ENCODE results near the gene USP17L15. TPM values are rescaled to one million over a fixed set of nuclear protein-coding genes. Genes with fewer than 3 reads are reported as not detected.
"Not testable (repeated sequence)": the region's sequence is repeated elsewhere in the genome, so short reads cannot be mapped to it uniquely, and the experiment has no call there.

Gene USP17L15
- not detected in 2 replicates for total RNA-seq (2014; rRNA removed; shearing (Covaris generic))

DNA sequence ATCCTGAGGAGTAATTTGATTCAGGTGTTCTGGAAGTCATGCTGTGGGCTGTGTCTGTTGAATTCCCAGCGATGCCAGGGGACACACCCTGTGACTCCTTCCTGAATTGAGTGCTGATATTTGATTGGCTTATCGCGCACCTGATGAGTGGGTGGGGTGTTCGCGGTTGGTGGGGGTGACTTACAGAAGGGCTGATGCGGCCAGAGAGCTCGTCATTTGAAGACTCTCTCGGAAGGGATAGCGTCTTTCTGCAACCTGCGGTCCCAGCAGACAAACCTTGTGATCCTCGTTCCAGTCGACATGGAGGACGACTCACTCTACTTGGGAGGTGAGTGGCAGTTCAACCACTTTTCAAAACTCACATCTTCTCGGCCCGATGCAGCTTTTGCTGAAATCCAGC lies at the start of gene USP17L15:
USP17L15 (plus strand) TSS at position 301 of the 400 bp plus-strand sequence; CDS start at position 301, 0 bp downstream.
- not testable (repeated sequence) for H3K27ac ChIP-seq; DNase-seq; H3K27me3 ChIP-seq; H3K9me3 ChIP-seq (replicated peaks); H3K36me3 ChIP-seq; H3K4me3 ChIP-seq; H3K4me1 ChIP-seq

DNA sequence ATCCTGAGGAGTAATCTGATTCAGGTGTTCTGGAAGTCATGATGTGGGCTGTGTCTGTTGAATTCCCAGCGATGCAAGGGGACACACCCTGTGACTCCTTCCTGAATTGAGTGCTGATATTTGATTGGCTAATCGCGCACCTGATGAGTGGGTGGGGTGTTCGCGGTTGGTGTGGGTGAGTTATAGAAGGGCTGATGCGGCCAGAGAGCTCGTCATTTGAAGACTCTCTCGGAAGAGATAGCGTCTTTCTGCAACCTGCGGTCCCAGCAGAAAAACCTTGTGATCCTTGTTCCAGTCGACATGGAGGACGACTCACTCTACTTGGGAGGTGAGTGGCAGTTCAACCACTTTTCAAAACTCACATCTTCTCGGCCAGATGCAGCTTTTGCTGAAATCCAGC lies 23.8 kb upstream of the USP17L15 start, which contains the start of gene USP17L10:
USP17L10 (plus strand) TSS at position 301 of the 400 bp plus-strand sequence; CDS start at position 301, 0 bp downstream.
- not testable (repeated sequence) for DNase-seq; H3K4me3 ChIP-seq; H3K27me3 ChIP-seq; H3K36me3 ChIP-seq; H3K27ac ChIP-seq; H3K9me3 ChIP-seq (replicated peaks); H3K4me1 ChIP-seq

GRCh38 chr4:9214701-9215100 lies 19.5 kb upstream of the USP17L15 start:
- not testable (repeated sequence) for H3K4me3 ChIP-seq; H3K4me1 ChIP-seq; DNase-seq; H3K27ac ChIP-seq; H3K27me3 ChIP-seq; H3K36me3 ChIP-seq; H3K9me3 ChIP-seq (replicated peaks)

DNA sequence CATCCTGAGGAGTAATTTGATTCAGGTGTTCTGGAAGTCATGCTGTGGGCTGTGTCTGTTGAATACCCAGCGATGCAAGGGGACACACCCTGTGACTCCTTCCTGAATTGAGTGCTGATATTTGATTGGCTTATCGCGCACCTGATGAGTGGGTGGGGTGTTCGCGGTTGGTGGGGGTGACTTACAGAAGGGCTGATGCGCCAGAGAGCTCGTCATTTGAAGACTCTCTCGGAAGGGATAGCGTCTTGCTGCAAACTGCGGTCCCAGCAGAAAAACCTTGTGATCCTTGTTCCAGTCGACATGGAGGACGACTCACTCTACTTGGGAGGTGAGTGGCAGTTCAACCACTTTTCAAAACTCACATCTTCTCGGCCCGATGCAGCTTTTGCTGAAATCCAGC lies 19.1 kb upstream of the USP17L15 start, which contains the start of gene USP17L11:
USP17L11 (plus strand) TSS at position 301 of the 400 bp plus-strand sequence; CDS start at position 301, 0 bp downstream.
- not testable (repeated sequence) for H3K27me3 ChIP-seq; H3K9me3 ChIP-seq (replicated peaks); DNase-seq; H3K27ac ChIP-seq; H3K4me3 ChIP-seq; H3K36me3 ChIP-seq; H3K4me1 ChIP-seq

DNA sequence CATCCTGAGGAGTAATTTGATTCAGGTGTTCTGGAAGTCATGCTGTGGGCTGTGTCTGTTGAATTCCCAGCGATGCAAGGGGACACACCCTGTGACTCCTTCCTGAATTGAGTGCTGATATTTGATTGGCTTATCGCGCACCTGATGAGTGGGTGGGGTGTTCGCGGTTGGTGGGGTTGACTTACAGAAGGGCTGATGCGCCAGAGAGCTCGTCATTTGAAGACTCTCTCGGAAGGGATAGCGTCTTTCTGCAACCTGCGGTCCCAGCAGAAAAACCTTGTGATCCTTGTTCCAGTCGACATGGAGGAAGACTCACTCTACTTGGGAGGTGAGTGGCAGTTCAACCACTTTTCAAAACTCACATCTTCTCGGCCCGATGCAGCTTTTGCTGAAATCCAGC lies 14.3 kb upstream of the USP17L15 start, which contains the start of gene USP17L12:
USP17L12 (plus strand) TSS at position 301 of the 400 bp plus-strand sequence; CDS start at position 301, 0 bp downstream.
- not testable (repeated sequence) for H3K36me3 ChIP-seq; H3K27ac ChIP-seq; H3K27me3 ChIP-seq; H3K9me3 ChIP-seq (replicated peaks); H3K4me1 ChIP-seq; DNase-seq; H3K4me3 ChIP-seq

GRCh38 chr4:9224596-9224995 lies 9.6 kb upstream of the USP17L15 start, which contains the start of gene USP17L13:
Gene USP17L13 (plus strand): TSS chr4:9224896. CDS start chr4:9224896, 0 bp downstream.
- not testable (repeated sequence) for H3K27me3 ChIP-seq; H3K4me1 ChIP-seq; H3K4me3 ChIP-seq; H3K27ac ChIP-seq; H3K36me3 ChIP-seq; H3K9me3 ChIP-seq (replicated peaks); DNase-seq

DNA sequence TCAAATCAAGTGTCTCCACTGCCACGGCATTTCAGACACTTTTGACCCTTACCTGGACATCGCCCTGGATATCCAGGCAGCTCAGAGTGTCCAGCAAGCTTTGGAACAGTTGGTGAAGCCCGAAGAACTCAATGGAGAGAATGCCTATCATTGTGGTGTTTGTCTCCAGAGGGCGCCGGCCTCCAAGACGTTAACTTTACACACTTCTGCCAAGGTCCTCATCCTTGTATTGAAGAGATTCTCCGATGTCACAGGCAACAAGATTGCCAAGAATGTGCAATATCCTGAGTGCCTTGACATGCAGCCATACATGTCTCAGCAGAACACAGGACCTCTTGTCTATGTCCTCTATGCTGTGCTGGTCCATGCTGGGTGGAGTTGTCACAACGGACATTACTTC lies 3.9 kb upstream of the USP17L15 start:
- H3K27me3 ChIP-seq; H3K4me3 ChIP-seq; H3K9me3 ChIP-seq (replicated peaks); DNase-seq; H3K36me3 ChIP-seq; H3K4me1 ChIP-seq; H3K27ac ChIP-seq: not testable (repeated sequence)

GRCh38 chr4:9238461-9238860 lies 4.3 kb downstream of the USP17L15 start:
- not testable (repeated sequence) for H3K4me3 ChIP-seq; H3K4me1 ChIP-seq; H3K27me3 ChIP-seq; H3K36me3 ChIP-seq; H3K9me3 ChIP-seq (replicated peaks); H3K27ac ChIP-seq
- DNase-seq: peak; percentile 0 to 2

DNA sequence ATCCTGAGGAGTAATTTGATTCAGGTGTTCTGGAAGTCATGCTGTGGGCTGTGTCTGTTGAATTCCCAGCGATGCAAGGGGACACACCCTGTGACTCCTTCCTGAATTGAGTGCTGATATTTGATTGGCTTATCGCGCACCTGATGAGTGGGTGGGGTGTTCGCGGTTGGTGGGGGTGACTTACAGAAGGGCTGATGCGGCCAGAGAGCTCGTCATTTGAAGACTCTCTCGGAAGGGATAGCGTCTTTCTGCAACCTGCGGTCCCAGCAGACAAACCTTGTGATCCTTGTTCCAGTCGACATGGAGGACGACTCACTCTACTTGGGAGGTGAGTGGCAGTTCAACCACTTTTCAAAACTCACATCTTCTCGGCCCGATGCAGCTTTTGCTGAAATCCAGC lies 9.4 kb downstream of the USP17L15 start, which contains the start of gene USP17L17:
USP17L17 (plus strand) TSS at position 301 of the 400 bp plus-strand sequence; CDS start at position 301, 0 bp downstream.
- H3K4me1 ChIP-seq, H3K27ac ChIP-seq: not testable (repeated sequence)

GRCh38 chr4:9247953-9248680 lies 13.9 kb downstream of the USP17L15 start, which contains the start of gene USP17L18:
Gene USP17L18 (plus strand): TSS chr4:9248630. CDS start chr4:9248630, 0 bp downstream.
- H3K27me3 ChIP-seq; H3K9me3 ChIP-seq (replicated peaks); H3K36me3 ChIP-seq; H3K4me3 ChIP-seq; H3K4me1 ChIP-seq; H3K27ac ChIP-seq: not testable (repeated sequence)
- peak; percentile 0 to 3 for DNase-seq

More for the DNA sequence above, 9.4 kb downstream of the USP17L15 start, which contains the start of gene USP17L17:
- not testable (repeated sequence) for H3K4me3 ChIP-seq; H3K36me3 ChIP-seq; H3K27me3 ChIP-seq; H3K9me3 ChIP-seq (replicated peaks); DNase-seq

GRCh38 chr4:9253078-9253477 lies 18.9 kb downstream of the USP17L15 start, which contains the start of gene USP17L19:
Gene USP17L19 (plus strand): TSS chr4:9253378. CDS start chr4:9253378, 0 bp downstream.
- H3K27ac ChIP-seq; H3K36me3 ChIP-seq; H3K4me1 ChIP-seq; DNase-seq; H3K9me3 ChIP-seq (replicated peaks); H3K27me3 ChIP-seq; H3K4me3 ChIP-seq: not testable (repeated sequence)

DNA sequence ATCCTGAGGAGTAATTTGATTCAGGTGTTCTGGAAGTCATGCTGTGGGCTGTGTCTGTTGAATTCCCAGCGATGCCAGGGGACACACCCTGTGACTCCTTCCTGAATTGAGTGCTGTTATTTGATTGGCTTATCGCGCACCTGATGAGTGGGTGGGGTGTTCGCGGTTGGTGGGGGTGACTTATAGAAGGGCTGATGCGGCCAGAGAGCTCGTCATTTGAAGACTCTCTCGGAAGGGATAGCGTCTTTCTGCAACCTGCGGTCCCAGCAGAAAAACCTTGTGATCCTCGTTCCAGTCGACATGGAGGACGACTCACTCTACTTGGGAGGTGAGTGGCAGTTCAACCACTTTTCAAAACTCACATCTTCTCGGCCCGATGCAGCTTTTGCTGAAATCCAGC lies 23.6 kb downstream of the USP17L15 start, which contains the start of gene USP17L20:
USP17L20 (plus strand) TSS at position 301 of the 400 bp plus-strand sequence; CDS start at position 301, 0 bp downstream.
- H3K27ac ChIP-seq; H3K27me3 ChIP-seq; H3K4me1 ChIP-seq; H3K4me3 ChIP-seq; H3K36me3 ChIP-seq; H3K9me3 ChIP-seq (replicated peaks); DNase-seq: not testable (repeated sequence)

- not testable (repeated sequence) for DNase-seq; H3K27ac ChIP-seq; H3K4me3 ChIP-seq; H3K27me3 ChIP-seq; H3K4me1 ChIP-seq; H3K36me3 ChIP-seq; H3K9me3 ChIP-seq (replicated peaks)
These were observed 28.4 kb downstream of the USP17L15 start, which contains the start of gene USP17L21 for GRCh38 chr4:9262572-9262971. Gene USP17L21 (plus strand): TSS chr4:9262872. CDS start chr4:9262872, 0 bp downstream.

- H3K27ac ChIP-seq; H3K9me3 ChIP-seq (replicated peaks); H3K4me1 ChIP-seq; DNase-seq; H3K36me3 ChIP-seq; H3K27me3 ChIP-seq; H3K4me3 ChIP-seq: not testable (repeated sequence)
These were observed 33.1 kb downstream of the USP17L15 start, which contains the start of gene USP17L22 for GRCh38 chr4:9267319-9267718. Gene USP17L22 (plus strand): TSS chr4:9267619. CDS start chr4:9267619, 0 bp downstream.

DNA sequence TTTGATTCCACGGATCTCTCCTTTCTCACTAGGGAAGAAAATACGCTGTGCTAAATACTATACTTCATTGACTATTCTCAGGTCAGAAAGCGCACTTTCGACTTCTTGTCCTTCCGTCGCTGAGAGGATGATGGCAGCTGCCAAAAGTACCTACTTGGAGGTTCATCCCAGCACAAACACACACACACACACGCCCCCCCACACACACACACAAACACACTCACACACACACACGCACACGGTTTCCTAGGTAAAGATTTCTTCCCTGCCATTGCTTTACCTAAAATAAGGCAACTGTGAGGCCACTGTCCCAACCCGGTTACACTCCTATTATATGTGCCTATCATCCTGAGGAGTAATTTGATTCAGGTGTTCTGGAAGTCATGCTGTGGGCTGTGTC lies 37.5 kb downstream of the USP17L15 start:
- DNase-seq: peak in 1 of 2 experiments; percentile 52
- H3K9me3 ChIP-seq (replicated peaks); H3K36me3 ChIP-seq; H3K4me1 ChIP-seq; H3K27ac ChIP-seq; H3K27me3 ChIP-seq; H3K4me3 ChIP-seq: not testable (repeated sequence)

All from SJCRH30 (cell line).